ENCODE data around the gene ACSM3.
"Not testable (repeated sequence)": the region's sequence is repeated elsewhere in the genome, so short reads cannot be mapped to it uniquely, and the experiment has no call there.

ACSM3 gene, protein sequence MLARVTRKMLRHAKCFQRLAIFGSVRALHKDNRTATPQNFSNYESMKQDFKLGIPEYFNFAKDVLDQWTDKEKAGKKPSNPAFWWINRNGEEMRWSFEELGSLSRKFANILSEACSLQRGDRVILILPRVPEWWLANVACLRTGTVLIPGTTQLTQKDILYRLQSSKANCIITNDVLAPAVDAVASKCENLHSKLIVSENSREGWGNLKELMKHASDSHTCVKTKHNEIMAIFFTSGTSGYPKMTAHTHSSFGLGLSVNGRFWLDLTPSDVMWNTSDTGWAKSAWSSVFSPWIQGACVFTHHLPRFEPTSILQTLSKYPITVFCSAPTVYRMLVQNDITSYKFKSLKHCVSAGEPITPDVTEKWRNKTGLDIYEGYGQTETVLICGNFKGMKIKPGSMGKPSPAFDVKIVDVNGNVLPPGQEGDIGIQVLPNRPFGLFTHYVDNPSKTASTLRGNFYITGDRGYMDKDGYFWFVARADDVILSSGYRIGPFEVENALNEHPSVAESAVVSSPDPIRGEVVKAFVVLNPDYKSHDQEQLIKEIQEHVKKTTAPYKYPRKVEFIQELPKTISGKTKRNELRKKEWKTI

DNA sequence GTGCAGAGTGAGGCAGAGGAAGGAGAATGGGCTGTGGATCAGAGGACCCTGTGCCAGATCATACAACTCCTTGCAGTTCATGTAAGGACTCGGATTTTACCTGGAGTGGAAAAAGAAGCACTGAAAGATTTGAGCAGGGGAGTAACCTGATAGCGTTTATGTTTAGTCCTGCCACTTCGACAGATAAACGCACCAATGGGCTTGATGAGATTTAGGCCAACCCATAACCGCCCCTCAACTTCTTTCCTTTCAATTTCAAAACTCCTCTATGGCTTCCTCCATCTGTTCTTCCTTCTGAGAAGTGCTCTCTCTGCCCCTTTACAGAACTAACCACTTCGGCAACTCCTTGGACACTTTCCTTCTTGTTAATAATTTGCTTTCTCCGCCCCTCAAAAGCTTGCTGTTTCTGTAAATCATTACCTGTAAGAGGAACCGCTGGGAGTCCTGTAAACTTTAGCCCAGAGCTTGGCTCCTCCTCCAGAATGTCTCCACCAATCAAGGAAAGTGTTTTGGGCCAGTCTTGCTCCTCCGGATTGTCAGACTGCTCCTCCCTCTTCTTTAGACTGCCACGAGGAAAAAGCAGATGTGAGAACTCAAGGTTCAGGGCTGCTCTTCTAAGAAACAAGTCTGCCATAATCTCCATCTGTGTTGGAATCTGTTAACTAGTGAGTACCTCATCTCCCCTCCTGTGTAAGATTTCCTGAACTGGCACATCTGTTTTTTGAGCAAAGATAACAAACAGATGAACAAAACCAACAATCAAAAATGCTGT lies at the start of gene ACSM3:
Gene ACSM3, plus strand, starts transcription at position 554 of the 772 bp plus-strand sequence. CDS start 6,021 bp downstream, outside the sequence.
- DNase-seq: no peak

DNA sequence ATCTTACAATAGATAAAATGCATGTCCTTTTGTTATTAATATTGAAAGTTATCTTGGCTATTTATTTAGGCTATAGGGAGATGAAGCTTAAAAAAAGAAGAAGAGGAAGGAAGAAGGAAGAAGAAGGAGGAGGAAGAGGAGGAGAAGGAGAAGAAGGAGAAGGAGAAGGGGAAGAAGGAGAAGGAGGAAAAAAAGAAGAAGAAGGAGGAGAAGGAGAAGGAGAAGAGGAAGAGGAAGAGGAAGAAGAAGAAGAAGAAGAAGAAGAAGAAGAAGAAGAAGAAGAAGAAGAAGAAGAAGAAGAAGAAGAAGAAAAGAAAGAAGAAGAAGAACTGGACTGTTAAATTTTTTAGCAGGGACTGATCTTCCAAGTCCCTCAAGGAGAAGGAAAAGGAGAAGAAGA lies 46.1 kb upstream of the ACSM3 start:
- not testable (repeated sequence) for DNase-seq

DNA sequence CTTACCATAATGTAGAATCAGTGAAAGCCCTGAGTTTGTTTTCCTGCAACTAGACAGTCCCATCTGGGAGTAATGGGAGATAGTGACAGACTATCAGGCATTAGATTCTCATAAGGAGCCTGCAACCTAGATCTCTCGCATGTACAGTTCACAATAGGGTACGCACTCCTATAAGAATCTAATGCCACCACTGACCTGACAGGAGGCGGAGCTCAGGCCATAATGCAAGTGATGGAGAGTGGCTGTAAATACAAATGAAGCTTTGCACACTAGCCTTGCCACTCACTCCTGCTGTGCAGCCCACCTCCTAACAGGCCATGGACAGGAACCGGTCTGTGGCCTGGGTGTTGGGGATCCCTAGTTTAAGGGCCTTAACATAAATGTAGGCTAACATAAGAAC lies 43.6 kb upstream of the ACSM3 start:
- DNase-seq: no peak

DNA sequence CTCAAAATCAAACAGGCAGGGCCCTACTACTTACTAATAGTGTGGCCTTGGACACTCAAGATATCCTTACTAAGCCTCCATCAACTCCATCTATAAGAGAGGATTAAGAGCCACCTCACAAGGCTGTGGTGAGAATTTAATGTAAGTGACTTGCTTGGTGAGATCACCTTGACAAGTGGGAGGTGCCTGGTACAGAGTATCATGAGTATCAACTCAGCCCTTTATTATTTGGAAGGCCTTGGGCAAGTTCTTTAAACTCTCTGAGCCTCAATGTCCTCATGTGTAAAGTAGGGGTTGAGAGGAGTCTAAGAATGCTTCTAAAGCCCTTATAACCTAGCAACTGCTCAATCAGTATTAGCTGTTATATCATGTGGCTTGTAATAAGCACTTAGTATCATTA lies 37.2 kb upstream of the ACSM3 start:
- DNase-seq: no peak

DNA sequence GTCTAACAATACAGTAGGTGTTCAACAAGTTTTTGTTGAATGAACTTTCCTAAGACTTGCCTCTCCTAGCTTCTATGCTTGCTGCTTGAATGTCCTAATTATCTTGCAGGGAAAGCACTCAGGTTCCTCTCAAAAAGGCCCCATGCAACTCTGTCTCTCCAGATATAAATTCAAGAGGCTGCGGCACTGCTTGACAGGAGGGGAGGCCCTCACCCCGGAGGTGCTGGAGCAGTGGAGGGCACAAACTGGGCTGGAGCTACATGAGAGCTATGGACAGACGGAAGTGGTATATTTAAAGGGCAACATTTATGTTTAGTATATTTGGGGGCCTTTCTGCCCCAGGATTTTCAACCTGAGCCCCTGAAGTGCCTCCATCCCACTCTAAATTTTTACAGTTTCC lies 36.6 kb upstream of the ACSM3 start:
- DNase-seq: no peak

DNA sequence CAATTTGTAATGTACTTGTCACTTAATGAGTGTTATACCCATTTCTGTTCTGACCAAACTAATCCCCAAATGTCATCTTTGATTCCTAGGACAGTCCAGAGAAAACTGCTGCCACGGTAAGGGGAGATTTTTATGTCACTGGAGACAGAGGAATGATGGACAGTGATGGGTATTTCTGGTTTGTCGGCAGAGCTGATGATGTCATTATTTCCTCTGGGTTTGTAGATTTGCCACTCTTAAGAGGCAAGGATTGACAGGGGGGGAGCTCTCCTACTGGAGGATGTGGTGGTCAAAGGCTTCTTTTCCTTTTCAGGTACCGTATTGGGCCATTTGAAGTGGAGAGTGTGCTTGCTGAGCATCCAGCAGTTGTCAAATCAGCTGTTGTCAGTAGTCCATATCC lies 34.7 kb upstream of the ACSM3 start:
- no peak for DNase-seq

DNA sequence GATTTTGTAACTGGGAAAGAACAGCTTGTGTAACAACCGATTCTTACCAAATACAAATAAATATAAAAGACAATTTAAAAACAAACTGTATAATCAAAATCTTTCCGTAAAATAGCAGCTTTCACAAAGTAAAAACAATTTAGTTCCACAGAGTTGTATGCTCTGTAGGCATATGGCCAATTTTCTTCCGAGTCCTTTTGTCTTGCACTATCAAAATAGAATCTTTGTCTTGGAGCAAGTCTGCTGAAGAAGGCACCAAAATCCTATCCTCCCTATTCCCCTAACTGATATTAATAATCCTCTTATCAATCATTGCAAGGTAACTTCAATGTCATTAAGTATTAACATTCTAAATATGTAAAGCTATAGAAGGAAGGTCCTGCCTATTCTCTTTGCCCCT lies 29.8 kb upstream of the ACSM3 start:
- DNase-seq: no peak

DNA sequence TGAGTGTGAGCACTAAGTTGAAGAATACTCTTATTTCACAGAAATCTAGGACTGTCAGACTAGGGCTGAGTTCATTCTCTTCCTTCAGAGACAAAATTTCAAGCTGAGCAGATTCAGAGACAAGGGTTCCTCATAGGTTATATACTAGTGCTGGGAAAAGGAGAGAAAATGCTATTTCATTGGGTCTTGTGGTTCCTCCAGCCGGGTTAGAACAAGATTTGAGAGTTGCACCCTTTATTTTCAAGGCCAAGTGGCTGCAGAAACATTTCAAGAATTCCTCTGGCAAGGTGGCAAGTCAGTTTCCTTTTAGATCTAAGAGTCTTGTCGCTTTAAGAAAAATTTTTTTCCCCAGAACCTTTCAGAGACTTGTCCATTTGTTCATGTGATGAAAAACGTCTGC lies 29.0 kb upstream of the ACSM3 start:
- no peak for DNase-seq

DNA sequence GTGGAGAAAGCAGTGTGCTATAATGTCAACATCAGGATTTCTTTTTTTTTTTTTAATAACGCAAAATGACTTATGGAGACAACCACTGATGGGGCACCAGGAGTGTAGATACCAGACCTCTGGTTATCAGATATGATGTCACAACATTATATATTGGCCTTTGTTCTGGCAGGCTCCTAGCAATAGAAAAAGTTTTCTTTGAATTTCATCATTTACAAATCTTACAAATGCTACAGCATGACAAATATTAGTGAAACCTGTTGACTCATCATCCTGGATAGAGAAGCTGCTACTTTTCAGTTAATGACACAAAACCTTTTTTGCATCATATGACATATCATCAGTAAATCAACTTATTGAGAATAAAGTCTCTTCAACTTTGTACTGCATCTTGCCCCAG lies 28.3 kb upstream of the ACSM3 start:
- no peak for DNase-seq

DNA sequence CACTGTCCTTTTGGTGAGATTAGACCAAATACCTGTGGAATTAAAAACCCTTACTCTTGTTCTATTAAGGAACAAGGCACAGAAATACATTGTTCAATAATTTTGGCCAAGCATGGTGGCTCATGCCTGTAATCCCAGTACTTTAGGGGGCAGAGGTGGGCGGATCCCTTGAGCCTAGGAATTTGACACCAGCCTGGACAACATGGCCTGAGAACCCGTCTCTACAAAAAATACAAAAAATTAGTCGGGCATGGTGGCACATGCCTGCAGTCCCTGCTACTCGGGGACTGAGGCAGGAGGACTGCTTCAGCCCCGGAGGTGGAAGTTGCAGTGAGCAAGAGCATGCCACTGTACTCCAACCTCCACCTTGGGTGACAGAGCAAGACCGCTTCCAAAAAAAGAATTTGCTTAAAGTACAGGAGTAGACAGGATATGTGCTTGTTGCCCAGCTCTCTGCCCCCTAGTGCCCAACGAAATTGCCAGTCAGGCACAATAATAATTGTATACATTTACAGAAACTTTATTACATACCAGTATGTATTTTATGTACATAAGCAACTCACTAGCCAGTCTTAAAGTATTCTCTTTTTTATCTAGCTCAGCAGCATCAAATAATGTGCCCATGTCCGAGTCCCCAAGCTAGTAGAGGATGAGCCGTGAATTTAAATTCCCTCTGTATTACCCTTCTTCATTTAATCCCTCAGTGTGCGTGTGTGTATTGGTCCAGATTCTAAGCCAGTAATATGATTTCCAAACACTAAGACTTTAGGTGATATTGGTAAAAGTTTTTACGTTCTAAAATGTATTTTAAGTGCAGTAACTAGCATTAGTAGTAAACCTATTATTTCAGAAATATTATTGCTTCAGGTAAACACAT lies 23.6 kb upstream of the ACSM3 start:
- no peak for DNase-seq

DNA sequence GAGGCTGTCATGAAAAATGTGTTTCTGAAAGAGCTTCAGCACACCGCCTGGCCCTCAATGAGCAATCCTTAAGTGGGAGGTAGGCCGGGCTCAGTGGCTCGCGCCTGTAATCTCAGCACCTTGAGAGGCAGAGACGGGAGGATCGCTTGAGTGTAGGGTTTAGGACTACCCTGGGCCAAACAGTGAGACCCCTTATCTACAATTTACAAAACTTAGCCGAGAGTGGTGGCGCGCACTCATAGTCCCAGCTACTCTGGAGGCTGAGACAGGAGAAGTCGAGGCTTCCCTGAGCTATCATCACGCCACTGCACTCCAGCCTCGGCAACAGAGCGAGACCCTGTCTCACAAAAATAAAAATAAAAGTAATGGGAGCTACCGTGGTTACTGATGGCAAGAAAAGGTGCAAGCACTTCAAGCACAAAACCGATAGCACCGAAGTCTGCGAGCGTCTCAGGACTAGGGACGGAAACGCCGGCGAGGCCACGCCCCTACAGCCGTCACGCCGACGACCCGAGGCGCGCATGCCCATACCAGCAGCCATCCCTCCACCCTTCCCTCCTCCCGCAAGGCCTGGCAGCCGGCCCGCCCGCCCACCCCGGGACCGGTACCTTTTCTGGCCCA lies 22.8 kb upstream of the ACSM3 start:
- peak; percentile 30 for DNase-seq

DNA sequence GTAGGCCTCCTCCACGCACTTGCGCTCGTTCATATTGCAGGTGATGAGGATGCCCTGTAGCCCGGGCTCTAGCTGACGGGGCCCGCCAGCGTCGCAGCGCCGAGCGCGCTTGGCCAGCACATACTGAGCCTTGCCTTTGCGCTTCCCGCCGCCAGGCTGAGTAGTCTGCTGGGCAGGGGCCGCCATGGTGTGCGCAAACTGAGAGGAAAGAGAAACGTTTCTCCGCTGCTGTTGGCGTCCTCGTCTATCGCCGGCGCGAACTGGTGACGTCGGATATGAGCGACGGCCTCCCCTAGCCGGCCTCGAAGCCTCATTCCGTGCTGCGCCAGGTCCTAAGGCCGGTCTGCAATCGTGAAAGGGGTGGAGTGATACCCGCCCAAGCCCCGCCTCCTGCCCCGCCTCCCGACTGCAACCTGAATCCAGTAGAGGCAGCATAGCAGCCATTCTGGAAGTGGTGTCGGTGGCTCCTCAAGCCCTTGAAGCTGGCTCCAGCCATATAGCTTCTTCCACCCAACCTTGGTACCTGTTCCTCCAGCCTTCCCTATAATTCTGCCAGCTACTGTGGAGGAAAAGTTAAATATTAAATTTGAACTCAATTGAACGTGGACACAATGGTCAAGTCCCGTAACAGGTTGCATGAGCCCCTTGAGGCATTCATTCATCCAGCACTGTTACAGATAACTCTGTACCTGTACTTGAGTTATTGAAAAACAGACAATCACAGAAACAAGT lies 22.1 kb upstream of the ACSM3 start, which contains the start of gene THUMPD1:
Gene THUMPD1, minus strand, starts transcription at position 265 of the 732 bp plus-strand sequence. Its CDS starts 79 bp downstream, at position 186.
- peak; percentile 88 for DNase-seq

DNA sequence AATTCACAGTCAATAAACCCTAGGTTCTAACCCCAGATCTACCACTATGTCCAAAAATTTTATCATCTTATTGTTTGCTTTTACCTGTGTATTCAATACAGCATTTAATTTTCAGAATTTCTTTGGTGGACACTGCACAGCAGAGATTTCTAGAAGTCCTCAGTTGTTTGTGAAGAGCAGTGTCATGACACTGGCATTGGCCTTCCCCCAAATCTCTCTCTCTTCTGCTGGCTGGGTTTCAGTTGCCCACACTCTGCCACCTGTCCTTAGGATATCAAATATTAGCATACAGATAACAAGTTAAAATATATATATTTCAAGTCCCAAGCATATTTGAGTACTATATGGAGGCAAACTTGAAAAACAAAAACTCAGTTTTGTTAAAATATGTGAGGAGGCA lies 20.2 kb upstream of the ACSM3 start:
- DNase-seq: no peak

DNA sequence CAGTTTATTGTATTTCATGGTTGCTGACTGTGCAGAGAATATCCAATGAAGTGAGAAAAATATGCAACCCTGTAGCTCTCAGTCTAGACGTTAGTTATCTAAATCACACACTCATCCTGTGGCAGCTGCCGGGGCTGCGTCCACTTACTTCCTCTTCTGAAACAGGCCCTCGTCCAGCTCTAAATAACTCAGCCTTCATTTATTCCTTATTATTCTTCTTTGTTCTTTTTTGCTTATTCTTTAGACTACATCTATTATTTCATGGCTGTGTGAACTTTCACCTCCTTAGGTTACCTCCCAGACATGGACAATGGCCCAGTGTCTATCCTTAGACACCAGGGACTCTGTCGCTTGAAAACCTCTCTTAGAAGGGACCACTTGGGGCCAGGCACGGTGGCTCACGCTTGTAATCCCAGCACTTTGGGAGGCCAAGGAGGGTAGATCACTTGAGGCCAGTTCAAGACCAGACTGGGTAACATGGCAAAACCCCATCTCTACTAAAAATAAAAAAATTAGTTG lies 18.8 kb upstream of the ACSM3 start:
- no peak for DNase-seq

DNA sequence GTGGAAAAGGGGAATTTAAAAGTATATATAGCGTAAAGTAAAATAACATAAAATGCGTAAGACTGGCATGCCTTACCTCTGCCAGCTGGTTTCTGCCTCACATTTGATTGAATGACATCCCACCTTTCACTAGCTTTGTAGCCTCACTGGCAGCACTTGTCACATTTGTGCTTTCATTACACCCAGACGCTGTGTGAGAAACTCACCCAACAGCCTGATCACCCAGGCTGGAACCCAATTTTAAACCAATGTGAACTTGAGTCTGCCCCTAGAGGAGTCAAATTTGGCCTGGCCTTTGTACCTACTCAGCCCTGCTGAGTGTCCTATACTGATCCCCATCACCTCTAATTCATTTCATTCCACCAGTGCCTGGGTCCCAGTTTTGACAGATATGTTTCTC lies 17.4 kb upstream of the ACSM3 start:
- no peak for DNase-seq

DNA sequence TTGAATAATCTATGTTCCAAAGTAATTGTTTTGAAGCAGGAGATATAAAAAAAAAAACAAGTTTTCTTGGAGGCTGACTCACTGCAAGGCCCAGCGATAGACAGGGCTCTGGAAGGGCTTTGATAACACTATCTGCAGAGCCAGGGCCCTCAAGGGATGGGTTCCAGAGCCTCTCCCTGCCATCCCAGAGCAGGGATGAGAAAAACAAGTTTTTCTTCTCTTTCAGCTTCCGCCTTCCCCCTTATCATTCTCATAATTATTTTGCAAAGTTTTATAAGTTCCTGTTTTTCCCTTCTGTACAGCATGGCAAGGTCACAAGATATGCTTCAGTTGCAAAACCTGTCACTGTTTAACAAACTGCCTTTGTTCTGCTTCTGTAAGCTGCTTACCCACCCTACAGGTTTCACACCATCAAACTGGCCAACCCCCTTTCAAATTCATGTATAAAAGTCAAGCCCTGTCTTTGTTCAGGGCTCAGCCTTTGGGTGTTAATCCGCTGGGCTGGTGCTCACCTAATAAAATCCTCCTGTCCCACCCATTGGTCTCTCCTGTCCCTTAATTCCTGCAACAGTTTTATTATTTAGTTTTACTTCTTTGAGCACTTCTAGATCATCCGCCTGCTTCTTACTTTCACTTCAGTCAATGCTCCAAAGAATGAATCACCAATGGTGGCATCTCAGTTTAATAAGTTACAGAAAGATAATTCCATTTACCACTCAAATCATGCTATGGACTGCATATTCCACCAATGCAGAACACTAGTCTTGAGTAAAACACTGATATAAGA lies 16.6 kb upstream of the ACSM3 start:
- DNase-seq: no peak

DNA sequence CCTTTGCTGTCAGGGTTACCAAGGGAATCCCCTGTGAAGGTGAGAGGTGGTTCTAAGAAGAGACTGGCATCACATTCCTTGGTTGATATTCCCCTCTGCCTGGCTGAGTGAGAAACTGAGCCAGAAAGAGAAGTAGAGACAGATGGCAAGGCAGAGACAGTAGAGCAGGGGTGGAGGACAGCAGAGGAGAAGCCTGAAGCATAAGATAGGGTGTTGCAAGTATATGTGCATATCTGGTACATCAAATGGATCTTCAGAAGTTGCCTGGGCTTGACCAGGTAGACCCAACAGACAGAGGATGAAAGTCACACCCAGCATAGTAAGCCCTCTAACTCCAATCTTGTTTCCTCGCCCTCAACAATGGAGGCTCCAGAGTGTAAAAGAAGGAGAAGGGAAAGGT lies 14.3 kb upstream of the ACSM3 start:
- no peak for DNase-seq

DNA sequence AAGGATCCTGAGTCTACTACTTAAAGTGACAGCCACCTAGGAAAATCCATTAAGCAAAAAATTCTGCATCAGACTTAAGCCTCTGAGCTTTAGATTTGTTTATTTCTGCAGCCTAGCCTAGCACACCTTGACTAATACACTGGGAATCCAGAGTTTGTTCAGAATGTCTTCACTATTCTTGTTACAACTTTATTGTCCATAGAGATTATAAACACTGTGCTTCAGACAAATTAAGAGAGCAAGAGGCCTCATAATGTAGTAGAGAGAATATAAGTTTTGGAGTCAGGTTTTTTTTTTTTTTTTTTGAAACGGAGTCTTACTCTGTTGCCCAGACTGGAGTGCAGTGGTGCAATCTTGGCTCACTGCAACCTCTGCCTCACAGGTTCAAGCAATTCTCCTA lies 13.3 kb upstream of the ACSM3 start:
- DNase-seq: no peak

DNA sequence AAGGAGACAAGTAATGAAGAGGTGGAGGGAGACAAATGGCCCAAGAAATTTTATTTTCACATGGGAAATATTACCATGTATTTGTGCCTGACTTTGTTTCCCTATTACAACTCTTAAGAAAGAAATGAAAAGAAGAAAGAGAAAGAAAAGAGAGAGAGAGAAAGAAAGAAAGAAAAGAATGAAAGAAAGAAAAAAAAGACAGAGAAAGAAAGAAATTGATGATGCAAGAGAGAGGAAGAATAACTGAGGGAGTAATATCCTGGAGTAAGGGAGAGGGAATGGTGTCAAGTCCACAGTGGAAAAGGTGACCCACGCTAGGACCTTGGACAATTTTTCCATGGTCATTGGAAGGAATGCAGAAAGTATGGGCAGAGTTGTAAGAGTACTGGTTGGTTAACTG lies 10.1 kb upstream of the ACSM3 start:
- no peak for DNase-seq

DNA sequence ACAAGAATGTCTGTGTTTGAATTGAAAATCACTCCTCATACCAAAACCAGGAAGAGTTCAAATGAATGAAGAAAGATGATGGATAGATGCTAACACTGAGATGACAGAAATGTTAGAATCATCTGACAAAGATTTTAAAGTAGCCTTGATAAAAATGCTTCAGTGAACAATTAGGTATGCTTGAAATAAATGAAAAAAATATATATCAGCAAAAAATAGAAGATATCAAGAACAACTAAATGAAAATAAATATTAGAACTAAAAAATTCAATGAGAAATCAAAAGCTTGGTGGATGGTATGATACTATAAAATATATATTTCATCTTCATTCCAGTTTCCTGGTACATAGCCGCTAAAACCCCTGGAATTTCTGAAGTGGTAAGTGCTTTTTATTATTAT lies 8.6 kb upstream of the ACSM3 start:
- no peak for DNase-seq

DNA sequence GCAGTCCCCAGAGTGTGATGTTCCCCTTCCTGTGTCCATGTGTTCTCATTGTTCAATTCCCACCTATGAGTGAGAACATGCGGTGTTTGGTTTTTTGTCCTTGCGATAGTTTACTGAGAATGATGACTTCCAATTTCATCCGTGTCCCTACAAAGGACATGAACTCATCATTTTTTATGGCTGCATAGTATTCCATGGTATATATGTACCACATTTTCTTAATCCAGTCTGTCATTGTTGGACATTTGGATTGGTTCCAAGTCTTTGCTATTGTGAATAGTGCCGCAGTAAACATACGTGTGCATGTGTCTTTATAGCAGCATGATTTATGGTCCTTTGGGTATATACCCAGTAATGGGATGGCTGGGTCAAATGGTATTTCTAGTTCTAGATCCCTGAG lies 8.0 kb upstream of the ACSM3 start:
- not testable (repeated sequence) for DNase-seq
